Skeletal muscle cell (primary cell): Measurements from ENCODE around the gene CCT8.
"Not testable (repeated sequence)": the region's sequence is repeated elsewhere in the genome, so short reads cannot be mapped to it uniquely, and the experiment has no call there.

Source experiments
- DNase-seq: peaks from one replicate; pipeline ENCODE4 v3.0.0-alpha.2; 2010; ENCODE audit warnings: low read depth
- H3K4me3 ChIP-seq: 2 replicates; pipeline ENCODE4 v1.5.1; 2011; ENCODE audit warnings: low read depth, mild to moderate bottlenecking, control low read depth, low read length, moderate library complexity

The CCT8 gene

GRCh38 chr21:29080454-29080941 lies 7.0 kb upstream of the CCT8 start:
- DNase-seq: no peak
- H3K4me3 ChIP-seq: no peak overlapping the region

GRCh38 chr21:29078869-29079767 lies 5.7 kb upstream of the CCT8 start:
- H3K4me3 ChIP-seq: no peak overlapping the region
- no peak for DNase-seq

GRCh38 chr21:29077651-29078090 lies 4.2 kb upstream of the CCT8 start:
- no peak for DNase-seq
- peak overlapping the region; percentile 27 for H3K4me3 ChIP-seq

DNA sequence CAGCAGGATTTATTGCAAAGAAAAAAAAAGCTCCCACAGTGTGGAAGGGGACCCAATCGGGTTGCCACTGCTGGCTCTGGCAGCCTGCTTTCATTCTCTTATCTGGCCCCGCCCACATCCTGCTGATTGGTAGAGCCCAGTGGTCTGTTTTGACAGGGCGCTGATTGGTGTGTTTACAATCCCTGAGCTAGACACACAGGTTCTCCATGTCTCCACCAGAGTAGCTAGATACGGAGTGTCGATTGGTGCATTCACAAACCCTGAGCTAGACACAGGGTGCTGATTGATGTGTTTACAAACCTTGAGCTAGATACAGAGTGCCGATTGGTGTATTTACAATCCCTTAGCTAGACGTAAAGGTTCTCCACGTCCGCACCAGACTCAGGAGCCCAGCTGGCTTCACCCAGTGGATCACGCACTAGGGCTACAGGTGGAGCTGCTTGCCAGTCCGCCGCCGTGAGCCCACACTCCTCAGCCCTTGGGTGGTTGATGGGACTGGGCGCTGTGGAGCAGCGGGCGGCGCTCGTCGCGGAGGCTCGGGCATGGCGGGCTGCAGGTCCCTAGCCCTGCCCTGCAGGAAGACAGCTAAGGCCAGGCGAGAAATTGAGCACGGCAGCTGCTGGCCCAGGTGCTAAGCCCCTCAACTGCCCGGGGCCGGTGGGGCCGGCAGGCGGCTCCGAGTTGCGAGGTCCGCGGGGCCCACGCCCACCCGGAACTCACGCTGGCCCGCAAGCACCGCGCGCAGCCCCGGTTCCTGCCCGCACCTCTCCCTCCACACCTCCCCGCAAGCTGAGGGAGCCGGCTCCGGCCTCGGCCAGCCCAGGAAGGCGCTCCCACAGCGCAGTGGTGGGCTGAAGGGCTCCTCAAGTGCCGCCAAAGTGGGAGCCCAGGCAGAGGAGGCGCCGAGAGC lies 3.5 kb upstream of the CCT8 start:
- not testable (repeated sequence) for DNase-seq
- H3K4me3 ChIP-seq: peak overlapping the region; percentile 27

DNA sequence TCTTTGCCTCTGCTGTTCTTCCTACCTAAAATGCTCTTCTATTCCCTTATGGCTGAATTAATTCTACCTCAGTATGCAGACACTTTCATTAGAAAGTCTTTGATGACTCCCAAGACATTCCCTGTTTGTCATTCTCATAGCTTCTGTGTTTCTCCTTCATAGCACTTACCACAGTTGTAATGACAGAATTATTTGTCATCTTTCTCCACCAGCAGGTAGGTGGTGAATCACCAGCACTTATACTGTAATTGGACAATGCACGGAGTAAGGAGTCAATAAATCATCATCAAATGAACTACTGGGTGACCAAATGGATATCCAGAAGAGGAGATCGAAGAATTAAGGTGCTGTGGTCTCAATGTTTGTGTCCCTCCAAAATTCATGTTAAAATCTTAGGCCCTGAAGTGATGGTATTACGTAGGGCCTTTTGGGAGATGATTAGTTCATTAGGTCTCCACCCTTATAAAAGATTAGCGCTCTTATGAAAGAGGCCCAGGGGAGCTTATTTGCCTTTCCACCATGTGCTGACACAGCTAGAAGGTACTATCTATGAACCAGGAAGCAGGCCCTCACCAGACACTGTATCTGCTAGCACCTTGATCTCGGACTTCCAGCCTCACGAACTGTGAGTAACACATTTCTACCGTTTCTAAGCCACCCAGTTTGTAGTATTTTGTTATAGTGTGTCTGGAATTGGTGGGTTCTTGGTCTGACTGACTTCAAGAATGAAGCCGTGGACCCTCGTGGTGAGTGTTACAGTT lies 2.4 kb upstream of the CCT8 start:
- H3K4me3 ChIP-seq: no peak overlapping the region
- DNase-seq: no peak

GRCh38 chr21:29074783-29075182 lies 1.3 kb upstream of the CCT8 start:
- DNase-seq: no peak
- no peak overlapping the region for H3K4me3 ChIP-seq

- peak overlapping the region; percentile 84 for H3K4me3 ChIP-seq
- no peak for DNase-seq
Observed at GRCh38 chr21:29074007-29074376, 544 bp upstream of the CCT8 start.

- no peak for DNase-seq
- peak overlapping the region; percentile 84 for H3K4me3 ChIP-seq
Observed at GRCh38 chr21:29072873-29073221, 601 bp downstream of the CCT8 start.

- no peak overlapping the region for H3K4me3 ChIP-seq
- no peak for DNase-seq
Observed at GRCh38 chr21:29064850-29065481, 8.5 kb downstream of the CCT8 start.

GRCh38 chr21:29056538-29057050 lies 16.9 kb downstream of the CCT8 start:
- no peak overlapping the region for H3K4me3 ChIP-seq
- DNase-seq: no peak

GRCh38 chr21:29056005-29056404 lies 17.4 kb downstream of the CCT8 start:
- H3K4me3 ChIP-seq: no peak overlapping the region
- DNase-seq: no peak

DNA sequence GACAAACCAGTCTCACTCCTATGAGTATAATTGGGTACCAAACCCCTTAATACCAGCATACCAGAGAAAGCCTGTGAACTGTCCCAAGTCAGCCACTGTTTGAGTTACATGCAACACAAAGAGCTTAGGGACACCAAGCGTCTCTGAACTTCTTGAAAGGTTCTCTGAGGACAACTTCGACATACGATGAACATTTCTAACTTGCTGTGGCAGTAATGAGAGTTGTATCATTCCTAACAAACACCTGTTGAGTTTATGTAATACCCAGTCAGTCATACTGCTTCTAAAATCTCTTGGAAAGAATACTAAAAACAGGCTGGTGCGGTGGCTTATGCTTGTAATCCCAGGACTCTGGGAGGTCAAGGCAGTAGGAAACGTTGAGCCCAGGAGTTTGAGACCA lies 18.4 kb downstream of the CCT8 start:
- no peak for DNase-seq
- H3K4me3 ChIP-seq: no peak overlapping the region

DNA sequence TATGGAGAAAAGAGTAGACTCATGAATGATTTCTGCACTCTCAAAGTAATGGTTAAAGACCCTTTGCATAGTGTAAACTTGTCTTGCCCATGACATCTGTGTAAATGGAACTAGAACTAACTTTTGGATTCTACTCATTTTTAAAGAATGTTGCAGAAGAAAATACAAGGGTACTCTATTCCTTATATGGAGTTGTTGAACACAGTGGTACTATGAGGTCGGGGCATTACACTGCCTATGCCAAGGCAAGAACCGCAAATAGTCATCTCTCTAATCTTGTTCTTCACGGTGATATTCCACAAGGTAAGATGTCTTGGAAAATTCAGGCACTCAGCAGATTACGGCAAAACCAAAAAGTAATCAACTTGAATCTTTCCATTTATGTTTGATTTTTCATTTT lies 19.8 kb downstream of the CCT8 start:
- H3K4me3 ChIP-seq: no peak overlapping the region
- DNase-seq: no peak

GRCh38 chr21:29053011-29053553 lies 20.4 kb downstream of the CCT8 start:
- DNase-seq: no peak
- no peak overlapping the region for H3K4me3 ChIP-seq

DNA sequence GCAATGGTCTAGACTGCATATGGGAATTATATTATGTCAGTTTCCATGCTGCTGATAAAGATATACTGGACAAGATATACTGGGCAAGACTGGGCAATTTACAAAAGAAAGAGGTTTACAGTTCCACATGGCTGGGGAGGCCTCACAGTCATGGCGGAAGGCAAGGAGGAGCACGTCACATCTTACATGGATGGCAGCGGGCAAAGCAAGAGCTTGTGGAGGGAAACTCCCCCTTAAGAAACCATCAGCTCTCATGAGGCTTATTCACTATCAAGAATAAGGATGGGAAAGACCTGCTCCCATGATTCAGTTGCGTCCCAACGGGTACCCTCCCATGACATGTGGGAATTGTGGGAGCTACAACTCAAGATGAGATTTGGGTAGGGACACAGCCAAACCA lies 21.2 kb downstream of the CCT8 start:
- DNase-seq: no peak
- H3K4me3 ChIP-seq: no peak overlapping the region

- no peak for DNase-seq
- no peak overlapping the region for H3K4me3 ChIP-seq
Observed at GRCh38 chr21:29034678-29035077, 38.8 kb downstream of the CCT8 start.

- no peak overlapping the region for H3K4me3 ChIP-seq
- DNase-seq: no peak
Observed at GRCh38 chr21:29033871-29034270, 39.6 kb downstream of the CCT8 start.

DNA sequence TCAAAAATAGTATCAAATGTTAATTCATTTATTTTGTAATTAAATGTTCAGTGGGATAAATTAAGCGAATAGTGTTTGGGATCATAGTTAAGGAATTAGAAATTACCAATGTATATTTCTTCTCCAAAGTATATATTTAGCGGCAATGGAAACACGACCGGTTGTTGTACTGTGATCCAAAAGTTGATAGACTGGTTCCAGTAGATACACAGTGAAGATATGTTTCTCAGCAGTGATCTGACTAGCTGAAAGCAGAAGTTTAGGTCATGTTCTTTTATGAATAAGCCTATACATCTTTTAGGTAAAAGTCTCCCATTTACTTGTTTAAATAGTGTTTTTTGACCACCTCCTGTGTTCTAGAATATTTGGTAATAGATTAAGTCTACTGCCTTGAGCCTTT lies 40.1 kb downstream of the CCT8 start:
- no peak overlapping the region for H3K4me3 ChIP-seq
- DNase-seq: no peak

GRCh38 chr21:29030909-29031308 lies 42.5 kb downstream of the CCT8 start:
- no peak overlapping the region for H3K4me3 ChIP-seq
- no peak for DNase-seq
